Tibial artery (tissue), 4 donors: ENCODE data around the gene POLDIP3.

Experiments
- DNase-seq, 2 donors: peaks; one replicate each; pipeline ENCODE4 v3.0.0-alpha.2; 2019
- H3K27ac ChIP-seq, 2 donors: fragments of 200-600 bp; sonication (generic) in 1 of 2; 1 replicate in 1 of 2; 2 replicates in 1 of 2; pipeline ENCODE4 v1.5.1; 2018 to 2019; ENCODE audit warnings: mild to moderate bottlenecking in 1 of 2
- H3K27me3 ChIP-seq, 2 donors: fragments of 200-600 bp; sonication (generic) in 1 of 2; one replicate each; pipeline versions ENCODE4 v1.5.1 to v1.6.0; 2016 to 2019
- H3K36me3 ChIP-seq, 3 donors: fragments of 200-600 bp; sonication (generic) in 2 of 3; one replicate each; pipeline ENCODE4 v1.5.1; 2016 to 2019; ENCODE audit warnings: mild to moderate bottlenecking in 2 of 3
- H3K4me1 ChIP-seq, 4 donors: fragments of 200-600 bp; sonication (generic) in 2 of 4; 1 replicate in 3 of 4; 2 replicates in 1 of 4; pipeline ENCODE4 v1.5.1; 2016 to 2019
- H3K4me3 ChIP-seq, 2 donors: fragments of 200-600 bp; sonication (generic) in 1 of 2; 1 replicate in 1 of 2; 2 replicates in 1 of 2; pipeline ENCODE4 v1.5.1; 2018 to 2019; ENCODE audit warnings: mild to moderate bottlenecking in 2 of 2
- H3K9me3 ChIP-seq, 3 donors: fragments of 200-600 bp; sonication (generic) in 1 of 3; one replicate each; pipeline ENCODE4 v1.5.1; 2016 to 2019
- intact Hi-C: fragments of 100-400 bp; cut with DNase I; formaldehyde crosslinking; loops from one replicate; pipeline ENCODE4 v1.15.0; 2023; ENCODE audit warnings: low total_unique reads
- TF ChIP-seq, protein P1 (sequence below), 2 experiments: fragments of 200-600 bp in 1 of 2; fragments of 450-650 bp in 1 of 2; IDR thresholded peaks; one replicate each; pipeline ENCODE4 v1.5.1; 2017 to 2019; ENCODE audit warnings: antibody characterized with exemption in 2 of 2, mild to moderate bottlenecking in 1 of 2, moderate library complexity in 1 of 2

The POLDIP3 gene

GRCh38 chr22:42614312-42615091, at the start of gene POLDIP3:
POLDIP3 (minus strand) TSS chr22:42614883; CDS start chr22:42614857, 26 bp downstream.
- no peaks in the 10 kb centered on the region for H3K27me3 ChIP-seq
- no peaks in the 10 kb centered on the region for H3K9me3 ChIP-seq
- H3K36me3 ChIP-seq, result peaks cover 7 to 16% (median 11%) of the 10 kb centered on the region in 3 donors
- TF ChIP-seq, protein P1, sequence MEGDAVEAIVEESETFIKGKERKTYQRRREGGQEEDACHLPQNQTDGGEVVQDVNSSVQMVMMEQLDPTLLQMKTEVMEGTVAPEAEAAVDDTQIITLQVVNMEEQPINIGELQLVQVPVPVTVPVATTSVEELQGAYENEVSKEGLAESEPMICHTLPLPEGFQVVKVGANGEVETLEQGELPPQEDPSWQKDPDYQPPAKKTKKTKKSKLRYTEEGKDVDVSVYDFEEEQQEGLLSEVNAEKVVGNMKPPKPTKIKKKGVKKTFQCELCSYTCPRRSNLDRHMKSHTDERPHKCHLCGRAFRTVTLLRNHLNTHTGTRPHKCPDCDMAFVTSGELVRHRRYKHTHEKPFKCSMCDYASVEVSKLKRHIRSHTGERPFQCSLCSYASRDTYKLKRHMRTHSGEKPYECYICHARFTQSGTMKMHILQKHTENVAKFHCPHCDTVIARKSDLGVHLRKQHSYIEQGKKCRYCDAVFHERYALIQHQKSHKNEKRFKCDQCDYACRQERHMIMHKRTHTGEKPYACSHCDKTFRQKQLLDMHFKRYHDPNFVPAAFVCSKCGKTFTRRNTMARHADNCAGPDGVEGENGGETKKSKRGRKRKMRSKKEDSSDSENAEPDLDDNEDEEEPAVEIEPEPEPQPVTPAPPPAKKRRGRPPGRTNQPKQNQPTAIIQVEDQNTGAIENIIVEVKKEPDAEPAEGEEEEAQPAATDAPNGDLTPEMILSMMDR (IDR thresholded peaks at IDR 0.05), result peak; percentile 20 to 25
- peak within 1 kb of the TSS; percentile 74 to 94 for H3K4me3 ChIP-seq
- intact Hi-C loops, result no loop called here
- H3K27ac ChIP-seq, result peak within 1 kb of the TSS; percentile 96 to 98
- H3K4me1 ChIP-seq, result peaks cover 0 to 68% (median 43%) of the 10 kb centered on the region in 4 donors
- DNase-seq, result peak; percentile 99

GRCh38 chr22:42661985-42662831, 47.5 kb upstream of the POLDIP3 start:
- TF ChIP-seq, protein P1 (IDR thresholded peaks at IDR 0.05), result peak; percentile 78 to 86
- Histone ChIP-seq H3K4me3 (peak overlapping the region; percentile 51 to 55), H3K4me1 (peaks cover 0 to 15% (median 10%) of the 10 kb centered on the region in 4 donors), H3K9me3 (no peaks in the 10 kb centered on the region), H3K27me3 (no peaks in the 10 kb centered on the region), H3K36me3 (no peaks in the 10 kb centered on the region), H3K27ac (peak overlapping the region; percentile 48 to 69)
- intact Hi-C loops, result loop anchor here (10.0 kb wide), 1 partner anchor 113 kb away; no protein-coding TSS in a partner anchor
- peak; percentile 80 to 89 for DNase-seq

DNA sequence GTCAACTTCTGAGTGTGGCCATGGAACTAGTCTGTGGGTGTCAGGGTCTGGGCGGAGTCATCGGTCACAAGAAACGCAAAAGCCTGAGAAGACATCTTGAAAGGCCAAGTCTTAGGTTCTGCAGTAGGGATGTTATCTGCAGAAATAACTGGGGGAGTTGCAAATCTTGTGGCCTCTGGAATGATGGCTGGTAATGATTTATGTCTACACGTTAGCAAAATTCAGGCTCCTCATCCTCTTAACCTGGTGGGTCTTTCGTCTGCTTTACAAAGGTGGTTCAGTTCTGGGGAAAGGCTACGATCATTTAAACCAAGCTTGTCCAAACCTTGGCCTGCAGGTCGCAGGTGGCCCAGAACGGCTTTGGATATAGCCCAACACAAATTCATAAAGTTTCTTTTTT, 41.9 kb upstream of the POLDIP3 start:
- Histone ChIP-seq H3K27me3 (no peaks in the 10 kb centered on the region), H3K27ac (no peak overlapping the region), H3K4me3 (no peak overlapping the region), H3K4me1 (peaks cover 0 to 4% (median 3%) of the 10 kb centered on the region in 4 donors), H3K36me3 (no peaks in the 10 kb centered on the region), H3K9me3 (no peaks in the 10 kb centered on the region)
- TF ChIP-seq, protein P1 (IDR thresholded peaks at IDR 0.05), result no peak
- DNase-seq, result no peak
- intact Hi-C loops, result no loop called here

DNA sequence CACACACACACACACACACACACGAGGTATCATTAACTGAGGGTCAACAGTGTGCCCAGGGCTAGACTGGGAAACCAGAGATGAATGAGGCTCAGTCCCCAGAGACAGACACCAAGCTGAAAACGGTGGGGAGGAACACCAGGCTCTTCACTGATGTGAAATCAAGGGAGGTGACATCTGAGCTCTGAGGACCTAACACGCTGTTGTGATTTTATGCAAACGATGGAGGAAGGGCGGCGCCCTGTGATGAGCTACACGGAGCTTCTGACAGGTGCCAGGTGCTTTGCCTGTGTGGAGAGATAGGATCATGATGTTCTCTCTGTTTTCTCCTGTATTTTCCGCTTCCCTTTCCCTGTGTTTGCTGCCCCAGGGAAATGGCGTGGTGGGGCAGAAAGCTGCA, 41.0 kb upstream of the POLDIP3 start:
- no peaks in the 10 kb centered on the region for H3K4me1 ChIP-seq
- no peaks in the 10 kb centered on the region for H3K9me3 ChIP-seq
- DNase-seq, result no peak
- no peak overlapping the region for H3K27ac ChIP-seq
- no peak overlapping the region for H3K4me3 ChIP-seq
- TF ChIP-seq, protein P1 (IDR thresholded peaks at IDR 0.05), result no peak
- intact Hi-C loops, result no loop called here
- no peaks in the 10 kb centered on the region for H3K36me3 ChIP-seq
- no peaks in the 10 kb centered on the region for H3K27me3 ChIP-seq

DNA sequence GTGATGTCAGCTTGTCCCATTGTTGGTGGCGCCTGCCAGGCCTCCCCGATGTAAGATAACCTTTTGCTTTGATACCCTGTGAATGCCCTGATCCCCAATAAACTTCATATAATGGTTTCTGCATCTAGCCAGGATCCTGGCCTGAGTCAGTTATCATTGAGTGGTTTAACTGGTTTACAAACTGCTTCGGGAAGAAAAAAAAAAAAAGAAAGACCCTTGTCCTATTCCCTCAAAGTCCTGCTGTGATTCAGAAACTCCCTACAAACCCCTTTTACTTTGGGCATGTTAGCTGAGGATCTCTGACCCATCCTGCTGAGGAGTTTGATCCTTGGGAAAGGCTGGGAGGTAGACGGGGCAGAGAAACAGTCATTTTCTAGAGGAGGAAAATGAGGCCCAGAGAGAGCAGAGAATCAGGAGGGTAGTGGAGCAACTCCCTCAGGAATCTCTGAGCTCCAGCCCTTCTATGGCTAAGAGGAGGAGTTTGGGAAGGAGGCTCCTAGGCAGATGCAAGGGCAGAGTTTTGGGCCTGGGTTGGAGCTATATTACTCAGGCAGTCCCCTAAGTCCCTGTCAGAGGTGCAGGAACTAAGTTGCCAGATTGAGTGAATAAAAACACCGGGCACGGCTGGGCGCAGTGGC, 39.9 kb upstream of the POLDIP3 start:
- peaks cover 0 to 3% (median 2%) of the 10 kb centered on the region in 4 donors for H3K4me1 ChIP-seq
- no peaks in the 10 kb centered on the region for H3K27me3 ChIP-seq
- H3K4me3 ChIP-seq, result no peak overlapping the region
- H3K9me3 ChIP-seq, result no peaks in the 10 kb centered on the region
- DNase-seq, result no peak
- no peaks in the 10 kb centered on the region for H3K36me3 ChIP-seq
- no peak overlapping the region for H3K27ac ChIP-seq
- TF ChIP-seq, protein P1 (IDR thresholded peaks at IDR 0.05), result no peak
- intact Hi-C loops, result no loop called here
